D721Med (cell line): ENCODE results near the gene ZNHIT2.

Experiments used
- DNase-seq: peaks from one replicate; pipeline ENCODE4 v3.0.0; 2011; ENCODE audit warnings: low spot score; ENCODE audit not compliant: insufficient read length
- FAIRE-seq: peaks from 2 replicates; lab custom pipeline; 2011; peaks lifted over from hg19 to GRCh38; lab: Jason Lieb, UNC
- TF ChIP-seq, protein P1 (sequence below): IDR thresholded peaks from 2 replicates; pipeline ENCODE4 v1.5.1; 2012; ENCODE audit warnings: mild to moderate bottlenecking, control low read depth; ENCODE audit not compliant: insufficient read depth; ENCODE audit errors: missing control alignments

The ZNHIT2 gene

DNA sequence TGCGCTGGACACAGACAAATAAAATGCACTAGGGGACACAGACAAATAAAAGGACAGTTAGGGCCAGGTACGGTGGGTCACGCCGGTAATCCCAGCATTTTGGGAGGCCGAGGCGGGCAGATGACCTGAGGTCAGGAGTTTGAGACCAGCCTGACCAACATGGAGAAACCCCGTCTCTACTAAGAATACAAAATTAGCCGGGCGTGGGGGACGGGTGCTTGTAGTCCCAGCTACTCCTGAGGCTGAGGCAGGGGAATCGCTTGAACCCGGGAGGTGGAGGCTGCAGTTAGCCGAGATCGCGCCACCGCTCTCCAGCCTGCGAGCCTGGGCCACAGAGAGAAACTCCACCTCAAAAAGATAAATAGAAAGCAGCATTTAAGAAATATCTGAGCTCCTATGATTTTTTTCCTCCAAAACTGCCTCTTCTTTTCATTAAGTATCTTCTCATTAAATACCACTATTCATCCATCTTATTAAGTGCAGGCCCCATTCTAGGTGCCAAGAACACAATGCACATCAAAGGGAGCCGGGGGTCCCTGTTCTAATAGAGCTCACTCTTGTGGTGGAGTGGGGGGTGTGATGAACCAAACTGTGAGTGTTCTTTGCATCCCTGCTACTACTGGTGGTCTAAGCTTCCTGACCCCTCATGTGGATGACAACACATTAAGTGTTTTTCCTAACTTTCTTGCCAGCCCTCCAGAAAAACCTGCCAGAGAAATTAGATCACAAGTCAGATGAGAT is 766 bp upstream of the ZNHIT2 start:
- TF ChIP-seq, protein P1, sequence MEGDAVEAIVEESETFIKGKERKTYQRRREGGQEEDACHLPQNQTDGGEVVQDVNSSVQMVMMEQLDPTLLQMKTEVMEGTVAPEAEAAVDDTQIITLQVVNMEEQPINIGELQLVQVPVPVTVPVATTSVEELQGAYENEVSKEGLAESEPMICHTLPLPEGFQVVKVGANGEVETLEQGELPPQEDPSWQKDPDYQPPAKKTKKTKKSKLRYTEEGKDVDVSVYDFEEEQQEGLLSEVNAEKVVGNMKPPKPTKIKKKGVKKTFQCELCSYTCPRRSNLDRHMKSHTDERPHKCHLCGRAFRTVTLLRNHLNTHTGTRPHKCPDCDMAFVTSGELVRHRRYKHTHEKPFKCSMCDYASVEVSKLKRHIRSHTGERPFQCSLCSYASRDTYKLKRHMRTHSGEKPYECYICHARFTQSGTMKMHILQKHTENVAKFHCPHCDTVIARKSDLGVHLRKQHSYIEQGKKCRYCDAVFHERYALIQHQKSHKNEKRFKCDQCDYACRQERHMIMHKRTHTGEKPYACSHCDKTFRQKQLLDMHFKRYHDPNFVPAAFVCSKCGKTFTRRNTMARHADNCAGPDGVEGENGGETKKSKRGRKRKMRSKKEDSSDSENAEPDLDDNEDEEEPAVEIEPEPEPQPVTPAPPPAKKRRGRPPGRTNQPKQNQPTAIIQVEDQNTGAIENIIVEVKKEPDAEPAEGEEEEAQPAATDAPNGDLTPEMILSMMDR: no peak
- DNase-seq: no peak
- no peak for FAIRE-seq

DNA sequence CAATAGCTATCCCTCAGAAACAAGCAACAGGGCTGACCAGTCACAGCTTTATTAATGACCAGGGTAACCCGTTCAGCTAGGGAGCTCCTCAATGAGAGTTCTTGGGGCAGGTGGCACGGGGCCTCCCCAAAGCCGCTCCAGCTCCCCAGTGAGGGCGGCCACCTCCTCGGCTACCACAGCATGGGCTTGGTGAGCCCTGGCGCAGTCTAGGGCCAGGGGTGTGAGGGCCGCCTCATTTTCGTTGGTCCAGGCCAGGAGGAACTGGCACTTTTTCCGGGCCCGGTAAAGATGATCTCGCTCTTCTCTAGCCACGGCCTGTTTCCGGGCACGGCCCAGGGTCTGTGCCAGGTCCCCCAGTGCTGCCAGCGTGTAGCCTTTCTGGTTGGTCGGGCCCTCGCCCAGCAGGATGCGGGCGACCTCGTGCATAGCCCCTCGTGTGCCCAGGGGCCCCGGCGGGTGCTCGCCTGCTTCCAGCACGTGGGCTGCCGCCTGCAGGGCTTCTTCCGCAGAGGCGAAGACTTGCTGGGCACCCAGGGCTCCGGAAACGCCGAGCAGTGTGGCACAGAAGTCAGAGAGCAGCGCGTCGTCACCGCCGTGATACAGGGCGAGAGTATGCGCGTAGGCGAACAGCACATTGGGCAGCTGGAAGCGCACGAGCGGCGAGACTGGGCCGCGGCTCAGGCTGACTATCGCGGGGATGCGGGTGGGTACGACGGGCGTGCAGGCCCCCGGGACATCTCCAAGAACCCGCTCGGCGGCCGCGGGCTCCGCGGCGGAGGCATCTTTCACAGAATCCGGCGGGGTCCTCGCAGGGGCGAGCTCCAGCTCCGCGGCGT is 913 bp downstream of the ZNHIT2 start:
- FAIRE-seq (no peak), DNase-seq (no peak)
- TF ChIP-seq, protein P1: no peak

DNA sequence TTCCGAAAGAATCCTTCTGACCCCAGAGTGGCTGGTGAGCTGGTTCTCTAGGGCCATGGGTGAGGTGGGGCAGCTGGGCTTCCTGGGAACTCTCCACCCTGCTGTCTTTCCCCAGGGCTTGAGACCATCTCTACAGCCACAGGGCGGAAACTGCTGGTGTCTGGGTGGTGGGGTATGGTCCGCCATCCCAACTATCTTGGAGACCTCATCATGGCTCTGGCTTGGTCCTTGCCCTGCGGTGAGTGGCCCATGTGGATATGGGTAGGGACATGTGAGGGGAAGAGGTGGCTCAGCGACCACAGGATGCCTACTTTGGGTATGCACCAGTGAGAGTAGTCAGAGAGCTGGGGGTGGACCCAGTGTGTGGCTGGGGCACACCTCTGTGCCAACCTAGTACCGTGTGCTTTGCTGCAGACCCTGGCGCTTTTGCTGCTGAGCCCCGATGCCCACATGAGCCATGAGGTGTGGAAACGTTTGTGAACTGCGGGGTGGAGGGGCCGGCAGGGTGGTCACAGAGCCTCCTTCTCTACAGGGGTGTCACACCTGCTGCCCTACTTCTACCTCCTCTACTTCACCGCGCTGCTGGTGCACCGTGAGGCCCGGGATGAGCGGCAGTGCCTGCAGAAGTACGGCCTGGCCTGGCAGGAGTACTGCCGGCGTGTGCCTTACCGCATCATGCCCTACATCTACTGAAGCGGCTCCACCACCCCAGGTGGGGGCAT is 2.0 kb downstream of the ZNHIT2 start:
- TF ChIP-seq, protein P1: no peak
- FAIRE-seq: no peak
- no peak for DNase-seq

DNA sequence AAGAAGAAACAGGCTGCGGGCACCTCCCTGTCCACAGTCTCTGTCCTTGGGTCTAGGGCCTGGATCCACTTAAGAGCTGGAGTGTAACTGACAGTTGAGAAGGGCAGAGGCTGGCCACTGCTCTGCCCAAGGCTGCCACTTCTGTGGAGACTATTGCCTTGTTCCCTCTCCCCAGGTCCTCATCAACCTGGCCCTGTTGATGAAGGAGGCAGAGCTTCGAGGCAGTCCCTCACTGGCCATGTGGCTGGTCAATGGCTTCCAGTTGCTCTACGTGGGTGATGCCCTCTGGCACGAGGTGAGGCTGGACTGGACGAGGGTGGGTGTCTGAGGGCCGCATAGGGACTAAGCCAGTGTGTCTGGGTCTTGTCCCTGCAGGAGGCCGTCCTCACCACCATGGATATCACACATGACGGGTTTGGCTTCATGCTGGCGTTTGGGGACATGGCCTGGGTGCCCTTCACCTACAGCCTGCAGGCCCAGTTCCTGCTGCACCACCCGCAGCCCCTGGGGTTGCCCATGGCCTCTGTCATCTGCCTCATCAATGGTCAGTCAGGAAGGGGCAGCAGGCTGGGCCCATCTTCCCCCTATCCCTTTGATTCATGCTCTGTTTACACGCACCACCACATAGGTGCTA is 2.8 kb downstream of the ZNHIT2 start:
- DNase-seq: no peak
- FAIRE-seq: no peak
- TF ChIP-seq, protein P1: no peak

DNA sequence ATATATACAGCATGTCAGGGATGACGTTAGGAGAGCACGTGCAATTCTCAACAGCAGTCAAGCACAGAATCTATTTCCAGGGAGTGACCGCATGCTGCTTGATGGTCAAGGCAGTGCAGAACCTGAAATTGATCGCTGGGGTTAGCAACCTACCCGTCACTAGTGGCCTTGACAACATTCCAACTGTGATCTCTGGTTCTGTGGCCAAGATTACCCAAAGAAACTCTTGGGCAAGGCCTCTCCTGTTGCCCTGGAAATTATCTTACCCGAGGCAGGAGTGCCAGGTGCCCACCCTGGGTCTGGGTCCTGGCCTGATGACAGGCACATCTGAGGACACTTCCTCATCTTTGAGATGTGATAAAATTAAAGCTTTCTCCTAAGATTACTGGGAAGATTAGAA is 3.7 kb downstream of the ZNHIT2 start:
- DNase-seq: no peak
- TF ChIP-seq, protein P1: no peak
- FAIRE-seq: no peak

DNA sequence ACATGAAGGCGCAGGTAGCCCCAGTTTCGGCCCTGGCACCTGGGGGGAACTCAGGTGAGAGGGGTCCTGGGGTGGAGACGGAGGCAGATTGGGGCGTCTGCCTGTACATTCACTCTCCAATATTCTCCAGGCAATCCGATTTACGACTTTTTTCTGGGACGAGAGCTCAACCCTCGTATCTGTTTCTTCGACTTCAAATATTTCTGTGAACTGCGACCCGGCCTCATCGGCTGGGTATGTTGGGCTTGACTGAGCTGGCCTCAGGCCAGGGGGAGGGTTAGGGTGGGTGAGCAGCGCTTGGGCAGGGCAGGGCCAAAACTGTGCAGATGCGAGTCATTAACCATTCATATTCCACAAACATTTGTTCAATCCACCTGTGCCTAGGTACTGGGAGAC is 4.1 kb downstream of the ZNHIT2 start:
- DNase-seq (no peak), FAIRE-seq (no peak)
- TF ChIP-seq, protein P1: no peak
